IPS-NIHi7 (cell line): ENCODE data around the gene VAV2.

ENCODE experiments used
- DNase-seq: peaks from one replicate; pipeline ENCODE4 v3.0.0; 2012; ENCODE audit warnings: mixed read lengths; ENCODE audit errors: extremely low spot score

Gene VAV2

GRCh38 chr9:133890583-133890982, 101.5 kb downstream of the VAV2 start:
- DNase-seq = no peak

DNA sequence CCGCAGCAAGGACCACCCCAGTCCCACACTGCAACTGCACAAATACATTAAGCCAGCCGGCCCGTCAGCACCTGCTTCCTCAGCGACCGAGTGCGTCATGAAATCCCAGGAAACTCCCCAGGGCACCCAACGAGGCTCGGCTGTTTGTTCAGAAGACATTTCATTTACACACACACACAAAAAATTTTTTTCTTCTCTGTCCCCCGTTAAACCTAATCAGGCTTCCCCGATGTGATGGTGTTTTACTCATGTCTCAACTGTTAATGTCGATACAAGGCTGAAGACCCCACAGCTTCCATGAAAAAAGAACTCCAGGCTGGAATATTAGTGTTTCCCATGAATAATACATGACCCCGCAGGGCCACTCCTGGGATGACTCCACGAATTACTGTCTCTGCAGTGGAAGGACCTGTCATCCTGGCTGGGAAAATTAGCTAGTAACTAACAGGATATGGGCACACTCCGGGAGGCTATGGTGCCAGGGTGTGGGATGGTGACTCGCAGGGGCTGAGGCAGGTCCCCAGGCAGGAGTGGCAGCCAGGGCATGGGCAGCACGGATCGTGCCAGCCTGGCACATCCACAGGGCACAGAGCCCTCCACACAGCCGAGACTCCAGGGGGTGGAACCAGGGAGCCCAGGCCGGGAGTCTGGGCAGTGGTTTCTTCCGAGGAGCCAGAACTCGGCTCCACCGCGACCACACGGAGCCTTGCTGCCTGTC, 102.4 kb downstream of the VAV2 start:
- DNase-seq = no peak

- DNase-seq = no peak
These were observed 103.2 kb downstream of the VAV2 start for GRCh38 chr9:133888809-133889491.

DNA sequence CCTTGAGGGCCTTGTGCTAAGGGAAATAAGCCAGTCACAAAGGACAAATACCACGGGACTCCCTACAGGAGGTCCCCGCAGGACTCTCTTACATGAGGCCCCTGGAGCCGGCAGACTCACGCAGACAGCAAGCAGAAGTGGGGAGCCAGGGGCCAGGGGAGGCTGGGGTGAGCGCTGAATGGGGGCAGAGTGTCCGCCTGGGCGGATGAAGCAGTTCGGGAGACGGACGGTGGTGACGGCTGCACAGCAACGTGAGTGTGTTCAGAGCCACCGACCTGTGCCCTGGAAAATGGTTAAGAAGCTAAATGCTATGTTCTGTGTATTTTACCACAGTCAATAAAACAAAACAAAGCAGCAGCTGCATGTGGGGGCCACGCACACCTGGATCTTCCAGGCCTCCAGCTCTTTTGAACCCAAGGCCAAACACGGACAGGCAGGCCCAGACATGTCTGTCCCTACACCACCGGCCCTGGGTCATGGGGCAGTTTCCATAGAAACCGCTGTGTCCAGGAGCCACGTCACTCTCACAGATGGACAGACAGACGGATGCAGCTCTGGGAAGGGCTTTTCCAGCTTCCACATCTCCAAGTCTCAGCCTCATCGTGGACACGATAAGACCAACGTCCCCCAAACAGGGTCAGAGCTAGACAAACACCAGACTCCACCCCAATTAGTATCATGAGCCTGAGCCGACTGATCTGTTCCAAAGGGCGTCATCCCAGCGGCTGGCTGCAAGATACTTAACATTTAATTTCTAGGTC, 103.9 kb downstream of the VAV2 start:
- DNase-seq = no peak

DNA sequence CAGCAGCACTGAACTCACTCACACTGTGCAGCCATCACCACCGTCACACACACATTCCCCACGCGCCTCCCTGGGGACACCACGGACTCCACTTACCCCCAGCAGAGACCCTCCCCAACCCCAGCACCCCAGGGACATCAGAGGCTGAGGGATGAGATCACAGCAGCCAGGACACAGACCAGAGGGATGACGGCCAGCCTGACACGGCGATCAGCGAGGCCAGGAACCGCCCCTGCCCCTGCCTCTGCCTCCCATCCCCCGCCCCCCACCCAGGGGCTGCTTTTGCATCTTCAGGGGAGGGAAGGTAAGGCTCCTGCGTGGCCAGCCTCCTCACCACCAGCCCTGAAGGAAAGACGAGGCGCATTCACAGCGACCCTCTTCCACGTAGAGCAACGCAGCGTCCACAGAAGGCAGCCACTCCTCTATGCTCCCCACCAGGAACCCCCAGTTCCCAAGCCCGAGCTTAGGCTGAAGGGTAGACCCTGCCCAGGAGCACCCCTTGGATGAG, 104.5 kb downstream of the VAV2 start:
- no peak for DNase-seq

DNA sequence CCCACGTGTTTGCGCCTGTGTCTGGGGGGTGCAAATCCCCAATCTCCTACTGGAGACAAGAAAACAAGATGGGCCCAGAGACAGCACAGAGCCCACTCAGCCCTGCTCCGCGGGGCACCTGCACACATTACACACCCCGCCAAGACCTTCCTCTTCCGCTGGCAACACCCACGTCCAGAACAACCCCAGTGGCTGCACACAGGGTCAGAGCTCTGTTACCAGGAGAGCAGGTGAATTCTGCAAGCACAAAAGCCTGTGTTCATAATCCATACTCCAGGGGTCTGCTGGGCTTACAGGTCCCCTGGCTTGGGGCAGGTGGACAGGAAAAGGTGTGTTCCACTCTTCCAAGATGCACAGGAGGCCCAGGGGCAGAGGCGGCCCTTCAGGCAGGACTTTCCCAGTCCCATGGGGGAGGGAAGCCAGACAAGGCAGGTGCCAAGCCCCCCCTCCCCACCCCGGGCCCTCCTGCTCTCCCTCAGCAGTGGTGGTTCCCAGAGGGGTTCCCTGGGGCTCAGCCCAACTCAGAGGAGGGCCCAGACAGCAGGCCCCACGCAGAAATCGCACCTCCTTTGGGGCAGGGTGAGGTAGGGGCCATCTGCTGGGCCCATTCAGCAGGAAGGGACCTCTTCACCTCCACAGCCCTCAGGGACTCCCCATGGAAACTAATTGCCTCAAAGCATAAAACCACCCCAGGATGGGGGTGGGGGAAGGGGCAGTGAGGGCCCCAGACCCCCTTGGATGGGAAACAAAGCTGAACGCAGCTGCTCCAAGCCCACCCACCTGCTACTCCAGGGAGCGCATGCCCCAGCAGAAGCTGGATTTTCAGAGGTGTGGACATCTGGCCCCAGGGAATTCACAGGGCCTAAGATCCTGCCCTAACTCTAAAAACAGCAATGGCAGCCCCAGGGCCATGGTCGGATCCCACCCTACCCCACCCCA, 105.3 kb downstream of the VAV2 start:
- DNase-seq = no peak

DNA sequence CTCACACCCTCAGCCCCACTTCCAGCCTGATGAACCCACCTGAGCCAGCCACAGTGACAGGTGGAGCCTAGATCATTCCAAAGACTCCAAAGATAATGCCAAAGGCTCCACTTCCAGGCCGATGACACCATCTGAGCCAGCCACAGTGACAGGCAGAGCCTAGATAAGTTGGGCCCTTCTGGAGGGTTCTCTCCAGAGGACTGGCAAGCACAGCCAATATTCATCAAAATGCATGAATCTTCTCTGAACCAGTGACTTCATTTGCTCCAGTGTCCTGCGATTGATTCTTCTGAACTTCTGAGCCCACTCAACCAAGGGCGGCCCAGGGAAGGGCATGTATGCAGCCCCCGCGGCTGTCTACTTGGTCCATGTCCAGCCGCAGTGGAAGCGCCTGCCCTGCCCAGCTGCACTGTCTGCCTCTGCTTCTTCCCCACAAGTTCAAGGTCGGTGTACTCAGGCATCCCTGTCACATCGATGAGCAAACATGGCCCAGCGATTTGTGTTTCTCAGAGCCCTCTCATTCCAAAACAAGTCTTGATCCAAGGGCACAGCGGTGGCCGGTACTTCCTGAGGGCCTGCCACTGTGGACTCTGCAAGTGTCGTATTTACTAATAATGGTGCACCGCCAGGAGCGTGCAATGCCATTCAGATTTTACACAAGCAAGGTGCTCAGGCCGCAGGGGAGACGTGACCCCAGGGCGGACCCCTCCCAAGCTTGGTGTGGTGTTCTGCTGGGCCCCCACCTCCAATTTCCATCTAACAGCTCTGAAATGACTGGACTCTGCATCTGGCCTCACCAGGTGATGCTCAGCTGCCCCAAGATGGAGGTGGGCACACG, 107.0 kb downstream of the VAV2 start:
- no peak for DNase-seq

DNA sequence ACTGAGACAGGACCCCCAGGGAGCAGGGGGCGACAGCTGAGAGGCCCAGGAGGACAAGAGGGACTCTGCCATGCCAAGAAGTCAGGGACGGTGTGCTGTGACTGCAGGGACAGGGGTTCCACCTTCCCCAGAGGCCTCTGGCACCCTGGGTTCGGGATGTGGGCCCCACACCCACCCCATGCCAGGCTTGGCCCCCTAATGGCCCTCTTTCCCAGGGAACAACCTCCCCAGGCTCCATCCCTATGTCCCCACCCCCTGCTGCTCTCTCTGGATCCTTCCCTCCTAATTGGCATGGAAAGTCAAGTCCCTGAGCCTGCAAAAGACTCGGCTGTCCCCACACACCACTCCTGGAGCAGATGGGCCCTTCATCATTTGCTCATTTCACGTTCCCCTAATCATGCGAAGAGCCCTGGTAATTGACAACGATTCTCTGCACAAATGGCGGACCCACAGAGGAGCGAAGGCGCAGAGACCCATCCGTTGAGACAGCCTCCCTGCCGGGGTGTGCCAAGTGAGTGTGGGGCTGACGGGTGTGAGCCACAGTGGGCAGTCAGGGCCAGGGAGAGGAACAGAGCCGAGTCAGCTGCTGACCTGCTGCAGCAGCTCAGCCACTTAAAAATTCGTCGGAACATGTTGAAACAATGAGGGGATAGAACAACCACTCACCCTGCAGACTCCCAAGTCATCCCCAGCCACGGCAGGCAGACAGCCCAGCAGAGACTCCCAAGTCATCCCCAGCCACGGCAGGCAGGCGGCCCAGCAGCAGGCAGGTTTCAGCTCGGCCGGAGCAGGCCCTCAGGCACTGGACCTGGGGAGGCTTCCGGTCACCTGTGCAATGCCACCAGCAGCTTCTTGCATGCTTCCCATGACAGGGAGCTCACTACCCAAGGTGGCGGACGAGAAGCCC, 109.0 kb downstream of the VAV2 start:
- DNase-seq = no peak

DNA sequence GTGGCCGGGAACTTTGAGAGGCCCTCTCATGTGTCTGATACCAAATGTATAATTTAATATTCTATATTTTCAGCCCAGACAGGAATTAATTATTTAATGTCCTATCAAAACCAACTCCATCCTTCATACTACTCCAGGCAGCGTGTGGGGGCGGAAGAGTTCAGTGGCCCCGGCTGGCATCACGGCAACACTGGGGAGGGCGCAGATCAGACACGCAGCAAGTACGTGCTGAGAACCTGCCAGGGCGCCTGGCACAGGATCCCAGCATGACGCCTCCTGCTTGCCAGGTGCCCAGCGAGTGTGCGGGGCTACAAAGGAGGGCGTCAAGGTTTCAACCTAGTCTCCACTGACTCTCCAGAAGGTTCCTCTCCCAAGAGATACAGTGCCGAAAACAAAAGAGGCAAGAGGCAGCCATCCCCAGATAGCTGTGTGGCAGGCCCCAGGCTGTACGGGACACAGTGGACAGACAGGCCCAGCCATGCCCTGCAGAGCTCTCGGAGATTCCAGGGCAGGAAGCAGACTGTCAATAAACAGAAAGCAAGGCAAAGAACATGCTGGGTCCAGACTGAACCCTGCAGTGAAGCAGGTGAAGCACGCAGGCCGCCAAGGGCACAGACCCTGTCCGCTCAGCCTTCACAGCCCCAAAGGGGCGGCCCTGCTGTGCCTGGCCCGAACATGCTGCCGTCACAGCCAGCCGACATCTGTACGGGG, 110.3 kb downstream of the VAV2 start:
- DNase-seq = no peak

GRCh38 chr9:133880851-133881661, 111.1 kb downstream of the VAV2 start:
- no peak for DNase-seq

GRCh38 chr9:133880136-133880535, 112.0 kb downstream of the VAV2 start:
- DNase-seq = no peak

DNA sequence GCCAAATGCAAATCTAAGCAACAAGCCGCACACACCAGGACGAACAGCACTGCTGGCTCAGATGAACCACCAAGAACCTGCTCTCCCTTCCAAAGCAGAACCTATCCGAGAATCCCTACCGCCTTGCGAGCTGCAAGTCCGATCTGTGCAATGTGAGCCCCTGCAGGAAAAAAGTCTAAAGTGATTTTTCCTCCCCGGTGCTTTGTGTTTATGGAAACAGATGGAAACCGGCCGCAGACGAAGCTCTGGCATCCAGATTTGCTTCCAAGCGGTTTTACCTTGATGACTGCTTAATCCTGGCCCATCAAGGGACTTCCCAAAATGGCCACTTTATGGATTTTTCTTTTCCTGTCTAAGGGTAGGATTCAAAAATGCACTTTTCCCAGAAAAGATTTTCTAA, 112.5 kb downstream of the VAV2 start:
- no peak for DNase-seq

- DNase-seq = no peak
These were observed 113.7 kb downstream of the VAV2 start for GRCh38 chr9:133878402-133878801.

DNA sequence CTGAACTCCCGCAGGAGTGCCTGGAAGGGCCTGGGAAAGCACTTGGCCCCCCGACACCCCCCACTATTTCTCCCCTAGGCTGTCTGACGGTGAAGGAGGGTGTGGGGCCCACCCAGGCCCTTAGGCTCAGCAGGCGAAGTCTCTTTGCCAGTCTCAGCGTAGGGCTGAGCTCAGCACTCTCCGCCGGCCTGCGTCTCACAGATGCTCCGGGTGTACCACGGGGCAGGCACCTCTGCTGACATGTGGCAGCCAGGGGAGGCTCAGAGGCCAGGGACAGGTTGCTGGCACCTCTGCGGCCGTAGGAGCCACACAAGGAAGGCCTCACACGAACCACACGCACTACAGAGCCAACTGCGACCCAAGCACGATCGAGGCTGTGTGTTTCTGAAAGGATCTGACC, 114.2 kb downstream of the VAV2 start:
- no peak for DNase-seq

DNA sequence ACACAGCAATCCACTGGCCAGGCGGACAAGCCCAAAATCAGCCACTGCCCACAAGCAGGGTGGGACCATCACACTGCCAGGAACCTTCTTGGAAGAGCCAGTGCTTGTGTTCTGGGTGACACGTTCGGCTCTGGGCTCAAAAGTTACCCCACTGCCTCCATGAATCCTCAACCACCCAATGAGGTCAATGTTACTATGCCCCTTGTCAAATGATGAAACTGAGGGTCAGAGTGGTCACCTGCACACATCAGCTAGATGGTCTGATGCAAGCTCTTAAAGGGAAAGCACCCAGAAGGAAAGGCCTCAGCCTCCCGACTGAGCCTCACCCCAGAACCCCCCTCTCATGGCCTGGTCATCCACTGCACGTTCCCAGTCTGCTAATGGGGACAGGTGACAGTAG, 114.8 kb downstream of the VAV2 start:
- DNase-seq = no peak

GRCh38 chr9:133876836-133877235, 115.3 kb downstream of the VAV2 start:
- no peak for DNase-seq

GRCh38 chr9:133876144-133876543, 116.0 kb downstream of the VAV2 start:
- DNase-seq = peak; percentile 83

DNA sequence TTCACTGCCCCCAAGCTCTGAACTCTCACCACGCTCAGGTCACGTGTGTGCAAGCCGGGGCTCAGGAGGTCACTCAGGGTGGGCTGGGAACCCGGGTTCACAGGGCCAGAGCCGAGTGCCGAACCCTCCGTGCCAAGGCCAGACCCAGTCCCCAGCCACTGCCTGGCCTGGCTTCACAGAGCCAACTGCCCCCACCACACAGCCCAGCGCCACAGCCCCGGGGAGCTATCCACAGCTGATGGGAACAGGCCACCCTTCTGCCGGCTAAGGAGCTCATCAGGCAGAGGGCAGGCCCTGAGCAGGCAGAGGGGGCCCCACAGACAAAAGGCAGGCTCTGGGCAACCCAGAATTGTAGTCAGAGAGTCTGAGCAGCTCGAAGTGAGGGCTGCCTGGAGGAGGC, 117.0 kb downstream of the VAV2 start:
- no peak for DNase-seq
